Measurements from ENCODE around the gene PDE6A.

DNA sequence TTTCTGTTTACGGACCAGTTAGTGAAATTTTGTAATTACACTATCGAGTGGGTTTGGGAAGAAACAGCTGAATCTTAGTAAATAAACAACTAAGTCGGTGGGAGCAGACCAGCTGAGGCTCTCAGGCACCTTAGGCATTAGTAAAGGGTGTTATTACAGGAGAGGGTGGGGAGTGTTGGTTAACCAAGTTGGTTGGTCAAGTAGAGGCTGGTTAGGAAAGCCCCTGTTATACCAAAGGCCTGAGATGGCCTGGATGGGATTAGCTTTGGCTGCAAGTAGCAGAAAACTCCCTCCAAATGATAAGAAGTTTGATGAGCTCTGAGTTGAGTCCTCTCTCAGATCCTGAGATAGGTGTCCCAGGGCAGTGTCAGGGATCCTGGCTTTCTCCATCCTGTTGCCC lies 133.1 kb downstream of the PDE6A start:
- TF ChIP-seq ZNF626 (tag by site-specific recombination; IDR thresholded peaks at IDR 0.05) (no peak), OVOL3 (tag by site-specific recombination; IDR thresholded peaks at IDR 0.05) (no peak), ZNF529 (tag by site-specific recombination; IDR thresholded peaks at IDR 0.05; ENCODE audit: insufficient replicate concordance) (no peak), ZNF274 (IDR thresholded peaks at IDR 0.05; ENCODE audit: low read length) (no peak), ZNF274 (tag by site-specific recombination; IDR thresholded peaks at IDR 0.05; ENCODE audit: borderline replicate concordance) (no peak), ZNF549 (tag by site-specific recombination; IDR thresholded peaks at IDR 0.05) (no peak)
- TF ChIP-seq, protein P1, sequence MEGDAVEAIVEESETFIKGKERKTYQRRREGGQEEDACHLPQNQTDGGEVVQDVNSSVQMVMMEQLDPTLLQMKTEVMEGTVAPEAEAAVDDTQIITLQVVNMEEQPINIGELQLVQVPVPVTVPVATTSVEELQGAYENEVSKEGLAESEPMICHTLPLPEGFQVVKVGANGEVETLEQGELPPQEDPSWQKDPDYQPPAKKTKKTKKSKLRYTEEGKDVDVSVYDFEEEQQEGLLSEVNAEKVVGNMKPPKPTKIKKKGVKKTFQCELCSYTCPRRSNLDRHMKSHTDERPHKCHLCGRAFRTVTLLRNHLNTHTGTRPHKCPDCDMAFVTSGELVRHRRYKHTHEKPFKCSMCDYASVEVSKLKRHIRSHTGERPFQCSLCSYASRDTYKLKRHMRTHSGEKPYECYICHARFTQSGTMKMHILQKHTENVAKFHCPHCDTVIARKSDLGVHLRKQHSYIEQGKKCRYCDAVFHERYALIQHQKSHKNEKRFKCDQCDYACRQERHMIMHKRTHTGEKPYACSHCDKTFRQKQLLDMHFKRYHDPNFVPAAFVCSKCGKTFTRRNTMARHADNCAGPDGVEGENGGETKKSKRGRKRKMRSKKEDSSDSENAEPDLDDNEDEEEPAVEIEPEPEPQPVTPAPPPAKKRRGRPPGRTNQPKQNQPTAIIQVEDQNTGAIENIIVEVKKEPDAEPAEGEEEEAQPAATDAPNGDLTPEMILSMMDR (tag by site-specific recombination; IDR thresholded peaks at IDR 0.05): no peak

All from HEK293 (cell line).